ENCODE data around the gene FGGY.

The FGGY gene

GRCh38 chr1:59316497-59317128, 19.7 kb downstream of the FGGY start:
- no peak for DNase-seq

- no peak for DNase-seq
These were observed 20.4 kb downstream of the FGGY start for GRCh38 chr1:59317343-59317742.

- no peak for DNase-seq
These were observed 20.9 kb downstream of the FGGY start for GRCh38 chr1:59317780-59318179.

GRCh38 chr1:59318271-59318860, 21.5 kb downstream of the FGGY start:
- no peak for DNase-seq

GRCh38 chr1:59322394-59322793, 25.5 kb downstream of the FGGY start:
- DNase-seq: no peak

- DNase-seq: no peak
These were observed 25.9 kb downstream of the FGGY start for GRCh38 chr1:59322814-59323213.

GRCh38 chr1:59323879-59324278, 27.0 kb downstream of the FGGY start:
- DNase-seq: no peak

- no peak for DNase-seq
These were observed 31.5 kb downstream of the FGGY start for GRCh38 chr1:59328353-59328752.

GRCh38 chr1:59329412-59330053, 32.6 kb downstream of the FGGY start:
- DNase-seq: no peak

- DNase-seq: no peak
These were observed 35.1 kb downstream of the FGGY start for GRCh38 chr1:59331686-59332620.

- no peak for DNase-seq
These were observed 36.1 kb downstream of the FGGY start for GRCh38 chr1:59332983-59333382.

GRCh38 chr1:59333626-59334277, 36.9 kb downstream of the FGGY start:
- no peak for DNase-seq

GRCh38 chr1:59340411-59341307, 43.8 kb downstream of the FGGY start:
- DNase-seq: no peak

GRCh38 chr1:59342801-59343575, 46.1 kb downstream of the FGGY start:
- DNase-seq: no peak

GRCh38 chr1:59343576-59343840, 46.6 kb downstream of the FGGY start:
- DNase-seq: no peak

- no peak for DNase-seq
These were observed 48.3 kb downstream of the FGGY start for GRCh38 chr1:59345221-59345620.

- DNase-seq: no peak
These were observed 49.5 kb downstream of the FGGY start for GRCh38 chr1:59346429-59346828.

- no peak for DNase-seq
These were observed 52.2 kb downstream of the FGGY start for GRCh38 chr1:59349101-59349500.

GRCh38 chr1:59350521-59350920, 53.6 kb downstream of the FGGY start:
- no peak for DNase-seq

GRCh38 chr1:59352065-59352464, 55.2 kb downstream of the FGGY start:
- no peak for DNase-seq

- DNase-seq: no peak
These were observed 56.6 kb downstream of the FGGY start for GRCh38 chr1:59353453-59353852.

Data from NCI-H526 treated with DMSO at 0.1 percent for 48 hours (cell line).